Measurements from ENCODE around the gene ADIPOR2. TPM values are rescaled to one million over a fixed set of nuclear protein-coding genes. Genes with fewer than 3 reads are reported as not detected.
A peak's percentile ranks its signal among the peaks of the same experiment; 100 is the strongest.

ADIPOR2 gene
- total RNA-seq, 1 experiment from 2014 or later = 45.3 TPM

- Histone ChIP-seq H4K20me1 (ENCODE audit: control insufficient read depth, insufficient read depth, insufficient read length) (no peaks in the 10 kb centered on the region), H2AK5ac (ENCODE audit: insufficient read length, low read length) (no peak overlapping the region), H3K23me2 (ENCODE audit: insufficient read length, low read depth, low read length, poor library complexity, severe bottlenecking) (no peaks in the 10 kb centered on the region), H2AFZ (ENCODE audit: low read length) (no peak overlapping the region), H3K23ac (ENCODE audit: insufficient read length, low read depth, low read length) (no peak overlapping the region), H2BK12ac (ENCODE audit: insufficient read length, low read depth, low read length) (no peak overlapping the region), H3K14ac (ENCODE audit: insufficient read depth, low read length) (no peak overlapping the region), H3K79me1 (ENCODE audit: insufficient read depth, low read depth, low read length, poor library complexity, severe bottlenecking) (no peaks in the 10 kb centered on the region), H2BK20ac (ENCODE audit: low read depth, low read length, poor library complexity, severe bottlenecking) (no peak overlapping the region), H4K5ac (ENCODE audit: insufficient read length, low read depth, low read length) (no peak overlapping the region), H3K18ac (ENCODE audit: insufficient read length, low read depth, low read length) (no peak overlapping the region), H2BK5ac (ENCODE audit: insufficient read length, low read length) (no peak overlapping the region), H2BK15ac (ENCODE audit: low read depth, low read length) (no peak overlapping the region), H4K8ac (replicated peaks; ENCODE audit: insufficient read length, low read depth, low read length) (no peak overlapping the region), H3T11ph (ENCODE audit: low read length) (no peak overlapping the region), H4K91ac (ENCODE audit: insufficient read length, low read depth, low read length) (no peak overlapping the region), H3K4me2 (ENCODE audit: insufficient read depth, insufficient read length, low read length) (no peak overlapping the region), H3K4me1 (ENCODE audit: insufficient read depth, low read length) (no peaks in the 10 kb centered on the region), H3K79me2 (ENCODE audit: insufficient read depth, low read length) (no peaks in the 10 kb centered on the region), H3K4ac (ENCODE audit: low read depth, low read length) (no peak overlapping the region), H3K27ac (ENCODE audit: insufficient read length, low read depth, low read length) (no peak overlapping the region), H3K9ac (ENCODE audit: extremely low read depth, insufficient read length, low read length) (no peak overlapping the region), H3K56ac (ENCODE audit: insufficient read length, low read depth, low read length) (no peak overlapping the region), H3K9me3 (ENCODE audit: control insufficient read depth, low read depth, low read length) (no peaks in the 10 kb centered on the region), H3K27me3 (ENCODE audit: insufficient read depth, low read length) (no peaks in the 10 kb centered on the region), H2BK120ac (ENCODE audit: low read depth, low read length, poor library complexity, severe bottlenecking) (no peak overlapping the region)
- Mint-ChIP-seq H3K27ac (no peak overlapping the region), H3K36me3 (ENCODE audit: insufficient read depth in 1 of 3, low read depth in 3 of 3) (no peaks in the 10 kb centered on the region), H3K27me3 (ENCODE audit: low read depth) (peaks cover 37% of the 10 kb centered on the region), H3K4me1 (peaks cover 13 to 36% of the 10 kb centered on the region in 2 experiments), H3K9me3 (no peaks in the 10 kb centered on the region; a peak in 1 of 5 replicates), H3K4me3 (peak overlapping the region in 1 of 2 experiments; percentile 12; a peak in 1 of 5 replicates)
- WGBS (ENCODE audit: extremely low coverage, insufficient read length, low lambda C conversion rate) = no CpG with 5 or more reads among the region's 34 CpGs
- no peak for TF ChIP-seq CTCF (conservative IDR thresholded peaks at IDR 0.05)
- DNase-seq = no peak
These were observed 143.5 kb downstream of the ADIPOR2 start for GRCh38 chr12:1834186-1834925.
